Germinal center (tissue), 1 donor: ENCODE measurements around the gene AKAP13.
"Not testable (repeated sequence)": the region's sequence is repeated elsewhere in the genome, so short reads cannot be mapped to it uniquely, and the experiment has no call there.

ENCODE experiments used
- DNase-seq: peaks from one replicate; pipeline ENCODE4 v3.0.0; 2012; ENCODE audit warnings: mixed read lengths, low spot score

AKAP13 gene

DNA sequence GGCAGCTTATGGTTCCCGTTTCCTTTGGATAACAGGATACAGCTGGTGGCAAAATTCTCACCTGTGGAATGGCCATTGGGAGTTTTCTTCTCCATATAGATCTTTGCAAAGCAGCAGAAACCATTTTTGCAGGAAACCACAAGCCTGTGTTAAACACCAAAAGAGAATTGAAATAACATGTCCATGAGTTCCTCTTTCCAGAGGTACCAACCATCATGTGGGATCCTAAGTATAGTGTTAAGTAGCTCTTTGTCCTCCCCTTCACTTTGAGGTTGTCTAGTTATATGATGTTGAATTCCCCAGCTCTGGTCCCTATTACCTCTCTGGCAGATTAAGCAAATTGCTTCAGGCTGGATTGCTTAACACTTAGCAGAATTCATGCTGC is 94.9 kb downstream of the AKAP13 start:
- peak; percentile 47 for DNase-seq

GRCh38 chr15:85475711-85476110 is 95.3 kb downstream of the AKAP13 start:
- DNase-seq, result no peak

- no peak for DNase-seq
Observed at GRCh38 chr15:85477061-85477460, 96.7 kb downstream of the AKAP13 start.

DNA sequence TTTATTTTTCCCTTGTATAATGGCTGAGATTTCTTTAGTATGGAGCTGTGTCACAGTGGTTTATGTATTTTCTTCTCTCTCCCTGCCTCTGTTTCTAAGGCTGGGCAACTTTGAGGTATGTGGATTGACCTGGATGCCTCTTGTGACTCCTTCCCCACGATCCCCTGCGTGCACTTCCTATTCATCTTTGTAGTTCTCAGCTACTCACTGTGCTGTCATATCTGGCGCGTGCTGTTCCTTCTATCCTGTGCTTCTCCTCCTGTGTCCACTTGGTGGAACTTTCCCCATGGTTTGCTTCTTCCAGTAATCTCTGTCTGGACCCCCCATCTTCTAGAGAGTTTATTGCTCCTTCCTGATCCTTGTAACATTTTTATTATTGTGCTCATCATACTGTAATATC is 97.3 kb downstream of the AKAP13 start:
- DNase-seq, result no peak

DNA sequence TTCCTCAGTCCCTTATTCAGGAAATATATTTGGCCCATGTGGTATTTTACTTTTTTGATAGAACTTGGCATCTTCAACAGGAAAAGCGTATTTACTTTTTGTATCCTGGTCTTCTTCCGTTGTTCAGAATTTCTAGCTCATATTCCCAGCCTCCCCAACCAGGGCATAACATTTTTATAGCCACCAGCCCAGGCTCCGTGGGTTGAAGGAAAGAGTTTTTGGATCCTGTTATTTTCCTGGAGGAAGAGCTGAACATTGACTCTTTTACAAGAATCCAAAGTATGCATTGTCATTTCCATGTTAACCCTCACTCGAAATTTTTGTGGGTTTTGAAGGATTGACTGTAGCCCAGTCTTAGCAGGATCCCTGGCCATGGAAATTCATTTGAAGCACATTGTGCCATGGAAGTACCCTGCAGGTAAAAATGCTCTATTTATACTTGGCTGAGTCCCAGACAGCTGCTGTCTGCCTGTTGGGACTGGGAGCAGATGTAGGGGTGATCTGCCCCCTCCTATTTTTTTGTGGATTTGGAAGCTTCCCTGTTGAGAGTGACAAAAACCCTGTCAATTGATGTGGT is 98.8 kb downstream of the AKAP13 start:
- DNase-seq, result no peak

DNA sequence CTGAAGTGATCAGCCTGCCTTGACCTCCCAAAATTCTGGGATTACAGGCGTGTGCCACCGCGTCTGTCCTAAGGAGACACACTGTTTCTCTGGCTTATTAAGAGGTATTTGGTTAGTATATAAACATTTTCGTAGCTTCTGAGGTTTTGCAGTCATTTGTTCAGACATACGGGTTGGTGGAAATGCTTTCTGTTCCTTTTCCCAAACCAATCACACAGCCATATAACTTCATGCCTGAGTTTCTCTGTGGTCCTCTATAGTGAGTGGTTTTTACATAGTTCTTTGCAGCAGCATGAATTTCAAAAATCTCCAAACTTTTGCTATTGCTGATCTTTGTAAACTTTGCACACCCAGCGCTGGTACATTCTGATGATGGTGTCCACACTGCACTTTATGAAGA is 100.5 kb downstream of the AKAP13 start:
- no peak for DNase-seq

DNA sequence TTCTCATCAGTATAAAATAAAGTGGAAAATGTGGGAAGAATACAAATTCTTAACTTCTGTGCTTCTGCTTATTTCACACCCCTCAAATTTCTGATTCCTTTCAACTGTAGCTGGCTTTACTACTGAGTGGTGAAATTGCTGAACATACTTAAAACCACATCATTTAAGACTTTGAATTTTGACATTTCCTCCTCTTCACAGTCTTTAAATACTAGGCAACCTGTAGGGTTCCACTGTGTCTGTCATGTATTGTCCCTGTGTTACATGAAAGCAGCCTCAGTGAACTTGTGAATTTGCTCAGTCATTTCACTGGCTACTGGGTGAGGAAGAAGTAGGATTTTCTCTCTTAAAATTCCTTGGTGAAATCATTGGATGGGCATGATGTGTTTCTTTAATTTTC is 101.1 kb downstream of the AKAP13 start:
- not testable (repeated sequence) for DNase-seq

GRCh38 chr15:85482894-85483293 is 102.5 kb downstream of the AKAP13 start:
- no peak for DNase-seq

DNA sequence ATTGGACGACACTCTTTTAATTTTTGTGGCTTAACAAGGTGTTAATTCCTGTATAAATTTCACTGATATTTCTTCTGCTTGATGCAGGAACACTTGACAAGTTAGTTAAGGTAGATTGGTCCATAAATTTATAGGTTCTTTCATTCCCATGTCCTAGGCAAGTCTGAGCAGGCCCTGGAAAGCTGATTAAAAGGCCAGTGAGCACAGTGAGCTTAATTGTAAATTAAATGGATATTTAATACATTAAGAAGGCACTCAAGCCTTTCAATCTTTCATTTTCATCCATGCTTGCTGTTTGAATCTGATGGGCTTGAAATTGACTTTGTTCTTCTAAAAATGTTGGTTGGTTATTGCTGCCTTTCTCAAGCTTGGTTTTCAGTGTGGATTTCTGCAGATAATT is 103.6 kb downstream of the AKAP13 start:
- not testable (repeated sequence) for DNase-seq

DNA sequence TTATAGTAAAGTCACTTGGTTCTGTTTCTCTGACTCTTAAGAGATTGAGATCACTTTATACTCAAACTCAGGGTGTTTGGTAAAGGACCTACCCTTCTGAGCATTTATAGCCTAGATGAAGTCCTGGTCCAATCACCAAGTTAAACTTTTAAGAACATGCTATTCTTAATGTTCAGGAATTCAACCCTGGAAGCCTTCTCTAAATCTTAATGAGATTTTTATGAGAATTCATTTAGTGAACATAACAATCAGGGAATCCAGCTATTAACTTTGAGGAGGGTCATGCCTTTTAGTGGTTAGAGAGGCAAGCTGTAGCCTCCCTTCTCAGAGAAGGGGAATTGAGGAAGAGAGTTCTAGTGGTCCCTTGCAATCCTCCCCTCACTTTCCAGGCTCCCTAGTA is 104.5 kb downstream of the AKAP13 start:
- DNase-seq, result not testable (repeated sequence)

DNA sequence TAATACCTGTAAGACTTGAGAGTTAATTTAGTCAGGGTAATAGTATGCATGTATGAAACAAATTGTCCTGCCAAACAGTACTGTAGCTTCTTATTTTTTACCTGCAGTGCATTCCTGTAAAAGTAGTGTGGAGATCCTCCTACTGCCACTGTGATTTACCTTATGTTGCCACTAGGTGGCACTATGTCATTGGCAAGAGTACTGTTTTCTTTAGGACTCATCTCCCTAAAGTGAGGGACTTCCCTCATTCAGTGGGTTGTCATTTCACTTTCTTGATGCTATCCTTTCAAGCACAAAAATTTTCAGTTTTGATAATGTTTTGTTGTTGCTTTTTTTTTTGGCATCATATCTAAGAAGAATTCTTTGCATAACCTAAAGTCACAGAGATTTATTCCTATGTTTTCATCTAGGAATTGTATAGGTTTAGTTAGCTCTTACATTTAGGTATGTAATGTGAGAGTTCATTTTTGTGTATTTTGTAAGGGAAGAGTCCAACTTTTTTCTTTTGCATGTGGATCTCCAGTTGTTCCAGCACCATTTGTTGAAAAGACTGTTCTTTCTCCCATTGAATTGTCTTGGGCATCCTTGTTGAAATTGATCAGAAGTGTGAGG is 105.7 kb downstream of the AKAP13 start:
- peak; percentile 69 for DNase-seq

GRCh38 chr15:85487796-85488195 is 107.4 kb downstream of the AKAP13 start:
- DNase-seq, result not testable (repeated sequence)

GRCh38 chr15:85488997-85489396 is 108.6 kb downstream of the AKAP13 start:
- no peak for DNase-seq

- DNase-seq, result no peak
Observed at GRCh38 chr15:85489773-85490493, 109.5 kb downstream of the AKAP13 start.

- DNase-seq, result no peak
Observed at GRCh38 chr15:85490856-85491255, 110.5 kb downstream of the AKAP13 start.

- DNase-seq, result peak; percentile 25
Observed at GRCh38 chr15:85491691-85492090, 111.3 kb downstream of the AKAP13 start.

DNA sequence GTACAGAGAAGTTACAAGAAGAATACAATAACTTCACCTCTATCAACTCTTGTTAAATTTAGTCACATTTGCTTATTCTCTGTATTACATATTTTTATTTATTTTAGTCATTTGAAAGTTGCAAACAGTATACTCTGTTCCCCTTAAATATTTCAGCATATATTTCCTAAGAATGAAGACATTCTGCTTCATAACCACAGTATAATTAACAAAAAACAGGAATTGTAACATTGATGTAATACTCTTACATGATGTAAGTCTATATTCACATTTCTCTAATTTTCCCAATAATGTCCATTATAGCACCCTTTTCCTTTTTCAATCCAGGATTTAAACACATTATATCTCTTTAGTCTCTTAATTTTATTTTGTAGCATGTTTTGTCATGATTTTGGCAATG is 112.0 kb downstream of the AKAP13 start:
- no peak for DNase-seq

DNA sequence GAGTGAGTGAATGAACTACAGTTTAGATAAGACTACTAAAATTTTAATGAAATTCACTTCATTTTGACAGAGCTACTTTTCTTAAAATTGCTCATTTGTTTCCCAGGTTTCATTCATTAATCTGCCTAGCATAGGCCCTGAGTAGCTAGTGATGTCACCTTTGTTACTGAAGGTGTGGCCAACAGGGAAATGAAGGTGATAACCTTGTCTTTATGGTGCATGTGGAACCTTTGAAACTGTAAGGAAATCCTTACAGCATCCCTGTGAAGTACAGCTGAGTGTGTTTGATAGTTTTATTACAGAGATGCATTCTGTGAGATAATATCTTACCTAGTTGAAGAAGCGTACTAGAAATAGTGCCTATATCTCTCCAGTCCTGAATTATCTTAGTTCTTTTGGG is 112.9 kb downstream of the AKAP13 start:
- DNase-seq, result no peak

DNA sequence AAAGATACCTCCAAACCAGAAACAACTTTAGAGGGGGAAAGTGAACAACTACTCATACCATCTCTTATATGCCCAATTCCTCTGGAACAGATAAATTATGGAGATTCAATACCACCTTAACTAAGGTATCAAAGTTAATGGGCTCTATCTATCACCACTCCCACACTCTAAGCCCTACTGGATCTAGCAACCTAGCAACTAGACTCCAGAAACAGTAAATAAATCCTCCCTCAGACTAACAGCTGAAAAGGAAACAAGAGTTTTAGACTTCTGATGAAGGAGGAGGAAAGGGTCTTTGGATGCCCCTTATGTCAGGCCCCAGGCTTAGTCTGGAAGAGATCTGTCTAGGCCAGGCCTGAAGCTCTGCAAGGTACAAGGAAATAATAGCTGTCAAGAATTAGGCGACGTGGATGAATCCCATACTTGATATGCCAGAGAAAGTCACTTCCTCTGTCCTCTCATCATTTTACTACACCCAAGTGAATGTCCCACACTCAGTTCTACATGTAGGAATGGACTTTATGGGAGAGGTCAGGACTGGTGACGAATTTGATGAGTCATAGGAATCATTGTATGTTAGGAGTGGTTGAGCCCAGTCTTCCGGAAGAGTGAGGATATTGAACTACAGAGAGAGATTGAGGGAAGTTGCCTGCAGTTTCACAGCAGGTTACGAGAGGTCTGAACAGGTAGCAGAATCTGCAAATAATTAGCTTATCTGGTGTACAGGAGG is 113.8 kb downstream of the AKAP13 start:
- no peak for DNase-seq

DNA sequence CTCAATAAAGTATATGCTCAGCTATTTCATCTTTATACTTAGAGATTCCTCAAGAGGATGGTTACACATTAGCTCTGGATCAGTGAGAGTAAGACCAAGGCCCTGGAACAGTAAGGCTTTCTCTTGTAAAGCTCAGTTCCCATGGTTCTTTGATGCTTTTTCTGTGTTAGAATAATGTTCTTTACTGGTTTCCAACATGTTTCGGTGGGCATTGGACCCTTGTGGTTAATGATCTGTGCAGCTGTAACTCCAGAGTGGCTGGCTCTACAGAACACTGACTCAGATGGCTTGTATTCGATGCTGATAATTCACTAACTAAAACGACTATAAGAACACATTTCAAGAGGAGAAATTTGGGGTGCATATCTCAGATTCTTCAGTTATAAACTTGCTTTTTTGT is 114.7 kb downstream of the AKAP13 start:
- no peak for DNase-seq

DNA sequence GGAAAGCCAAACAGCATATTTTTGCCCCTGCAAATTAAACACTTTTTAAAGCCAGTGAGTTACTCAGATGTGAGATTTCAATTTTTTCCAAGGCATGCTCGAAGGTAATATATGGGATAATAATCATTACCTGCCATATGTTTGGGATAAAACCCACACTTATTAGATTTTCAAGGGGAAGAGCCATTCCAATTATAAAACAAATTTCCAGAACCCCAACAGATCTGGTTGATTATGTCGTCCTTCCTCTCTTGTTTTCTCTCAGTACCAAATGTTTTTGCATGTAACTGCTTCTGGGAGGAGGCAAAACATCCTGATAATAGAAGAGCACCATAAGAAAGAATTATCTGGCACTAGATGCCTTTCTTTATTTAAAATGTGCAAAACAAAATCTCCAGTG is 115.1 kb downstream of the AKAP13 start:
- no peak for DNase-seq

DNA sequence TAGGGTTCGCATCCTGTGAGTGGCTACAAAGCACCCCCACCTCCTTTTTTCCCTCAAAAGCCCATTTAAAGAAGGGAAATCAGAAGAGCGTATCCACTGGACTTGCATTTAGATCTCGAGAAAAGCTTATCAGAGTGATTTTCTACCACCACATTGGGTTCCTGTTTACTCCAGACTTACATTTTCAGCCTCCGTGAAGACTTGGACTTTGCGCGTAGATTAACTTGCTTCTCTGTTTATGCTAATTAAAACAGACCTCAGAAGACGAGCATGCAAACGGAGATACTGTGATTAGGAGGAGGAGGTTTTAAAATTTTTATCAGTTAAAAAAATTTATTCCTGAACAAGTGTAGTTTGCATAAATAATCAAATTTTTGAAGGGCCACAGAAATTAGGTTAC is 115.7 kb downstream of the AKAP13 start:
- no peak for DNase-seq
